GM12878 (cell line): Measurements from ENCODE around the gene POU2AF1. TPM values are rescaled to one million over a fixed set of nuclear protein-coding genes. Genes with fewer than 3 reads are reported as not detected.

Source experiments
- ATF7 ChIP-seq: fragments of 450-650 bp; IDR thresholded peaks from 2 replicates; pipeline ENCODE4 v1.6.1; 2016; ENCODE audit warnings: low read depth, mild to moderate bottlenecking
- BCLAF1 ChIP-seq: fragments of 450-650 bp; IDR thresholded peaks from 2 replicates; pipeline ENCODE4 v1.6.1; 2017; ENCODE audit warnings: antibody characterized with exemption, mild to moderate bottlenecking, moderate library complexity
- BRCA1 ChIP-seq: IDR thresholded peaks from 2 replicates; pipeline ENCODE4 v1.6.1; 2011; ENCODE audit warnings: low read depth, low read length, improper control_type of control experiment
- E4F1 ChIP-seq: fragments of 450-650 bp; IDR thresholded peaks from 2 replicates; pipeline ENCODE4 v1.6.1; 2018; ENCODE audit warnings: borderline replicate concordance, mild to moderate bottlenecking; ENCODE audit not compliant: partially characterized antibody
- ETV6 ChIP-seq, 2 experiments: fragments of 450-650 bp in 1 of 2; IDR thresholded peaks in 1 of 2; conservative IDR thresholded peaks in 1 of 2; 2 replicates each; pipeline ENCODE4 v1.6.1; 2014; ENCODE audit warnings: antibody characterized with exemption in 1 of 2, borderline replicate concordance in 1 of 2, low read depth in 1 of 2, mild to moderate bottlenecking in 1 of 2, moderate library complexity in 1 of 2
- FOS ChIP-seq: IDR thresholded peaks from 3 replicates; pipeline ENCODE4 v1.6.1; 2011; ENCODE audit warnings: borderline replicate concordance; ENCODE audit not compliant: insufficient read length; ENCODE audit errors: extremely low read depth
- GABPA ChIP-seq: IDR thresholded peaks from 2 replicates; pipeline ENCODE4 v1.6.1; 2014; ENCODE audit warnings: antibody characterized with exemption, low read depth, mild to moderate bottlenecking, inconsistent platforms
- HDAC2 ChIP-seq: fragments of 200-600 bp; sonication (generic); IDR thresholded peaks from 2 replicates; pipeline ENCODE4 v1.6.1; 2017
- MTA2 ChIP-seq: fragments of 450-650 bp; IDR thresholded peaks from 2 replicates; pipeline ENCODE4 v1.6.1; 2016; ENCODE audit warnings: low read depth, mild to moderate bottlenecking, moderate library complexity
- NFXL1 ChIP-seq: fragments of 450-650 bp; IDR thresholded peaks from 2 replicates; pipeline ENCODE4 v1.6.1; 2017; ENCODE audit warnings: antibody characterized with exemption, mild to moderate bottlenecking, borderline replicate concordance
- POU2F2 ChIP-seq: IDR thresholded peaks from 3 replicates; pipeline ENCODE4 v1.6.1; 2011; ENCODE audit warnings: low read depth, mild to moderate bottlenecking, low read length, borderline replicate concordance
- RFX5 ChIP-seq: IDR thresholded peaks from 2 replicates; pipeline ENCODE4 v1.6.1; 2011; ENCODE audit warnings: low read depth, low read length, improper control_type of control experiment
- SMC3 ChIP-seq: IDR thresholded peaks from 2 replicates; pipeline ENCODE4 v1.6.1; 2011; ENCODE audit warnings: low read length, improper control_type of control experiment, borderline replicate concordance
- WRNIP1 ChIP-seq: IDR thresholded peaks from 2 replicates; pipeline ENCODE4 v1.6.1; 2011; ENCODE audit warnings: low read depth, low read length, improper control_type of control experiment, borderline replicate concordance
- polyA plus RNA-seq, 11 experiments: library from polyadenylated mRNA; depleted of rRNA in 4 of 11; unstranded in 6 of 11; stranded (reverse) in 5 of 11; fragments of >200 nt; fragmentation: Nextera tagmentation in 4 of 11; fragmentation: Illumina TruSeq in 1 of 11; extraction: Ambion mirVana in 4 of 11; extraction: Trizol in 1 of 11; gene quantifications; 1 replicate in 1 of 11; 2 replicates in 10 of 11; pipeline versions ENCODE4 v1.2.1 to v1.2.3, GENCODE V29; 2011 to 2016; ENCODE audit warnings: inconsistent platforms in 2 of 11, missing spikeins in 2 of 11, low read depth in 1 of 11
- total RNA-seq, 4 experiments: library from RNA; depleted of rRNA in 3 of 4; stranded (reverse); fragments of >200 nt in 3 of 4; fragmentation: Illumina TruSeq in 1 of 4; extraction: Trizol in 1 of 4; gene quantifications; 2 replicates each; pipeline versions ENCODE4 v1.2.1 to v1.2.3, GENCODE V29; 2013 to 2021
- TF ChIP-seq, protein P1 (sequence below): IDR thresholded peaks from 2 replicates; pipeline ENCODE4 v1.6.1; 2012; ENCODE audit warnings: low read depth, low read length, improper control_type of control experiment
- TF ChIP-seq, protein P2 (sequence below): fragments of 450-650 bp; IDR thresholded peaks from 2 replicates; pipeline ENCODE4 v1.6.1; 2014; ENCODE audit warnings: mild to moderate bottlenecking
- TF ChIP-seq, protein P3 (sequence below): fragments of 450-650 bp; formaldehyde crosslinking; IDR thresholded peaks from 2 replicates; pipeline ENCODE4 v1.4.0; 2020; ENCODE audit warnings: mild to moderate bottlenecking, moderate library complexity

Gene POU2AF1
- total and polyA plus RNA-seq, 10 of the 15 experiments (the other 5 are each of a cell fraction or from before 2014, with no cell fraction given), result 13.1 to 169 (median 75.5) TPM

DNA sequence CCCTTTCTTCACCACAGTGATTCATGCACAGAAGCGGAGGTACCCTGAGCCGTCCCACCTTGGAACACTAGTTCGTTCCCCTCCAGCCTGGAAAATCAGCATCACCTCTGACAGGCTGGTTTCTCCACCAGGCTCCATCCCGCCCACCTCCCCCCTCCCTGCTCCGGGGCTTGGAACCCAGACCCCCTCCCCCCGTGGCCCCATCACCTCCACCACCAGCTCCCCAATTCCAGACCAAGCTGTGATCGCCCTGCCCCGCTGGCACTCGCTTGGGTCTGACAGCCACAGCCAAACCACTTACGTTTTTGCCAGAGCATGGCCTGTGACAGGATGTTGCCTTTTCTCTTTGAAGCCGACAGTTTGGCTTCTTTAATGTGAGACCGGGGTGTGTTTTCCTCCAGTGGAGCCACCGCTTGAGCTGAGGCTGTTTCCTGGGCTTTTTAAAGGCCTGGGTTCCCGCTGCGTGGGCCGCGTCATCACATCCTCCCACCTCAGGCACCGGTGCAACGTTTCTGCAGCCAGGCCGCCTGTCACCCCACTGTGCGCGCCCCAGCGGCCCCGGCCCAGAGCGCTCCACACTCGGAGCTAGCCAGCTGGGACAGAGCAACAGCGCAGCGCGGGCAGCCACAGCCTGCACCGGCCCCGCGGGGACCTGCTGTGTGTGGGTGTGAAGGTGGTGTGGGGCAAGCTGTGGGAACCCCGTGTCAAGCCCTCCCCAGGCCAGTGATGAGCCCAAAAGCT, at the start of gene POU2AF1 (continued):
- TF ChIP-seq, protein P1, sequence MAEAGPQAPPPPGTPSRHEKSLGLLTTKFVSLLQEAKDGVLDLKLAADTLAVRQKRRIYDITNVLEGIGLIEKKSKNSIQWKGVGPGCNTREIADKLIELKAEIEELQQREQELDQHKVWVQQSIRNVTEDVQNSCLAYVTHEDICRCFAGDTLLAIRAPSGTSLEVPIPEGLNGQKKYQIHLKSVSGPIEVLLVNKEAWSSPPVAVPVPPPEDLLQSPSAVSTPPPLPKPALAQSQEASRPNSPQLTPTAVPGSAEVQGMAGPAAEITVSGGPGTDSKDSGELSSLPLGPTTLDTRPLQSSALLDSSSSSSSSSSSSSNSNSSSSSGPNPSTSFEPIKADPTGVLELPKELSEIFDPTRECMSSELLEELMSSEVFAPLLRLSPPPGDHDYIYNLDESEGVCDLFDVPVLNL, result no peak
- TF ChIP-seq, protein P2, sequence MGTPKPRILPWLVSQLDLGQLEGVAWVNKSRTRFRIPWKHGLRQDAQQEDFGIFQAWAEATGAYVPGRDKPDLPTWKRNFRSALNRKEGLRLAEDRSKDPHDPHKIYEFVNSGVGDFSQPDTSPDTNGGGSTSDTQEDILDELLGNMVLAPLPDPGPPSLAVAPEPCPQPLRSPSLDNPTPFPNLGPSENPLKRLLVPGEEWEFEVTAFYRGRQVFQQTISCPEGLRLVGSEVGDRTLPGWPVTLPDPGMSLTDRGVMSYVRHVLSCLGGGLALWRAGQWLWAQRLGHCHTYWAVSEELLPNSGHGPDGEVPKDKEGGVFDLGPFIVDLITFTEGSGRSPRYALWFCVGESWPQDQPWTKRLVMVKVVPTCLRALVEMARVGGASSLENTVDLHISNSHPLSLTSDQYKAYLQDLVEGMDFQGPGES, result no peak
- TF ChIP-seq POU2F2 (peak; percentile 84; the same call in 2 of the 3 replicates), ATF7 (peak; percentile 52), SMC3 (peak; percentile 8; the same call in 1 of the 2 replicates), WRNIP1 (no peak), NFXL1 (no peak), BRCA1 (no peak), BCLAF1 (no peak), MTA2 (peak; percentile 34; the same call in 1 of the 2 replicates), E4F1 (no peak), FOS (no peak), GABPA (no peak), RFX5 (peak; percentile 10; the same call in 1 of the 2 replicates), HDAC2 (no peak), ETV6 (conservative IDR thresholded peaks at IDR 0.05 in 1 of 2, IDR thresholded peaks at IDR 0.05 in 1 of 2; ENCODE audit: borderline replicate concordance in 1 of 2, low read depth in 1 of 2) (peak in 1 of 2 experiments; percentile 48; a peak in 2 of 4 replicates)
- TF ChIP-seq, protein P3, sequence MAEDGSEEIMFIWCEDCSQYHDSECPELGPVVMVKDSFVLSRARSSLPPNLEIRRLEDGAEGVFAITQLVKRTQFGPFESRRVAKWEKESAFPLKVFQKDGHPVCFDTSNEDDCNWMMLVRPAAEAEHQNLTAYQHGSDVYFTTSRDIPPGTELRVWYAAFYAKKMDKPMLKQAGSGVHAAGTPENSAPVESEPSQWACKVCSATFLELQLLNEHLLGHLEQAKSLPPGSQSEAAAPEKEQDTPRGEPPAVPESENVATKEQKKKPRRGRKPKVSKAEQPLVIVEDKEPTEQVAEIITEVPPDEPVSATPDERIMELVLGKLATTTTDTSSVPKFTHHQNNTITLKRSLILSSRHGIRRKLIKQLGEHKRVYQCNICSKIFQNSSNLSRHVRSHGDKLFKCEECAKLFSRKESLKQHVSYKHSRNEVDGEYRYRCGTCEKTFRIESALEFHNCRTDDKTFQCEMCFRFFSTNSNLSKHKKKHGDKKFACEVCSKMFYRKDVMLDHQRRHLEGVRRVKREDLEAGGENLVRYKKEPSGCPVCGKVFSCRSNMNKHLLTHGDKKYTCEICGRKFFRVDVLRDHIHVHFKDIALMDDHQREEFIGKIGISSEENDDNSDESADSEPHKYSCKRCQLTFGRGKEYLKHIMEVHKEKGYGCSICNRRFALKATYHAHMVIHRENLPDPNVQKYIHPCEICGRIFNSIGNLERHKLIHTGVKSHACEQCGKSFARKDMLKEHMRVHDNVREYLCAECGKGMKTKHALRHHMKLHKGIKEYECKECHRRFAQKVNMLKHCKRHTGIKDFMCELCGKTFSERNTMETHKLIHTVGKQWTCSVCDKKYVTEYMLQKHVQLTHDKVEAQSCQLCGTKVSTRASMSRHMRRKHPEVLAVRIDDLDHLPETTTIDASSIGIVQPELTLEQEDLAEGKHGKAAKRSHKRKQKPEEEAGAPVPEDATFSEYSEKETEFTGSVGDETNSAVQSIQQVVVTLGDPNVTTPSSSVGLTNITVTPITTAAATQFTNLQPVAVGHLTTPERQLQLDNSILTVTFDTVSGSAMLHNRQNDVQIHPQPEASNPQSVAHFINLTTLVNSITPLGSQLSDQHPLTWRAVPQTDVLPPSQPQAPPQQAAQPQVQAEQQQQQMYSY (CRISPR knock-in tag), result no peak
